Measurements from ENCODE around the gene FAM219A. TPM values are rescaled to one million over a fixed set of nuclear protein-coding genes. Genes with fewer than 3 reads are reported as not detected.

FAM219A gene
- total RNA-seq, 2 donors from 2014 or later, result 19.2 to 20.2 TPM

- DNase-seq (ENCODE audit: low spot score), result no peak
These were observed 82.3 kb downstream of the FAM219A start for GRCh38 chr9:34375901-34376595.

GRCh38 chr9:34374905-34375552 lies 83.3 kb downstream of the FAM219A start:
- no peak for DNase-seq (ENCODE audit: low spot score)
- Histone ChIP-seq H3K4me1 (ENCODE audit: control insufficient read depth in 1 of 2, low read depth in 2 of 2) (peaks cover 9 to 19% of the 10 kb centered on the region in 2 donors), H3K4me3 (no peak overlapping the region), H3K36me3 (peaks cover 18% of the 10 kb centered on the region), H3K27ac (peak overlapping the region; percentile 4 to 59), H3K9me3 (no peaks in the 10 kb centered on the region), H3K27me3 (replicated peaks; ENCODE audit: insufficient read depth) (no peaks in the 10 kb centered on the region)
- ATAC-seq (ENCODE audit: insufficient number of reproducible peaks, low FRiP score, low read depth), result no peak
- no peak for TF ChIP-seq CTCF (IDR thresholded peaks at IDR 0.05)

More at GRCh38 chr9:34375901-34376595, 82.3 kb downstream of the FAM219A start:
- Histone ChIP-seq H3K27ac (peak overlapping the region; percentile 13 to 59), H3K4me1 (ENCODE audit: control insufficient read depth in 1 of 2, low read depth in 2 of 2) (peaks cover 14 to 27% of the 10 kb centered on the region in 2 donors), H3K27me3 (replicated peaks; ENCODE audit: insufficient read depth) (no peaks in the 10 kb centered on the region), H3K9me3 (no peaks in the 10 kb centered on the region), H3K4me3 (peak overlapping the region; percentile 79), H3K36me3 (peaks cover 13% of the 10 kb centered on the region)
- ATAC-seq (ENCODE audit: insufficient number of reproducible peaks, low FRiP score, low read depth), result no peak
- TF ChIP-seq CTCF (IDR thresholded peaks at IDR 0.05), result no peak

- DNase-seq (ENCODE audit: low spot score), result no peak
- H3K4me3 ChIP-seq, result no peak overlapping the region
- no peaks in the 10 kb centered on the region for H3K9me3 ChIP-seq
- peaks cover 6 to 14% of the 10 kb centered on the region in 2 donors for H3K4me1 ChIP-seq (ENCODE audit: control insufficient read depth in 1 of 2, low read depth in 2 of 2)
- no peak for TF ChIP-seq CTCF (IDR thresholded peaks at IDR 0.05)
- no peaks in the 10 kb centered on the region for H3K27me3 ChIP-seq (replicated peaks; ENCODE audit: insufficient read depth)
- ATAC-seq (ENCODE audit: insufficient number of reproducible peaks, low FRiP score, low read depth), result no peak
- H3K36me3 ChIP-seq, result peaks cover 22% of the 10 kb centered on the region
- H3K27ac ChIP-seq, result no peak overlapping the region
These were observed 84.0 kb downstream of the FAM219A start for GRCh38 chr9:34374339-34374738.

- H3K27ac ChIP-seq, result no peak overlapping the region
- TF ChIP-seq CTCF (IDR thresholded peaks at IDR 0.05), result no peak
- no peaks in the 10 kb centered on the region for H3K27me3 ChIP-seq (replicated peaks; ENCODE audit: insufficient read depth)
- peaks cover 22% of the 10 kb centered on the region for H3K36me3 ChIP-seq
- no peak overlapping the region for H3K4me3 ChIP-seq
- no peaks in the 10 kb centered on the region for H3K9me3 ChIP-seq
- ATAC-seq (ENCODE audit: insufficient number of reproducible peaks, low FRiP score, low read depth), result no peak
- DNase-seq (ENCODE audit: low spot score), result no peak
- H3K4me1 ChIP-seq (ENCODE audit: control insufficient read depth in 1 of 2, low read depth in 2 of 2), result peaks cover 6 to 14% of the 10 kb centered on the region in 2 donors
These were observed 84.6 kb downstream of the FAM219A start for GRCh38 chr9:34373749-34374148.

GRCh38 chr9:34372467-34373011 lies 85.8 kb downstream of the FAM219A start:
- DNase-seq (ENCODE audit: low spot score) (no peak), ATAC-seq (ENCODE audit: insufficient number of reproducible peaks, low FRiP score, low read depth) (no peak)
- Histone ChIP-seq H3K4me3 (no peak overlapping the region), H3K9me3 (no peaks in the 10 kb centered on the region), H3K27ac (no peak overlapping the region), H3K36me3 (peaks cover 22% of the 10 kb centered on the region), H3K4me1 (ENCODE audit: control insufficient read depth in 1 of 2, low read depth in 2 of 2) (peaks cover 6 to 14% of the 10 kb centered on the region in 2 donors), H3K27me3 (replicated peaks; ENCODE audit: insufficient read depth) (no peaks in the 10 kb centered on the region)
- TF ChIP-seq CTCF (IDR thresholded peaks at IDR 0.05), result no peak
